ENCODE results near the gene HLA-DQA2.

GRCh38 chr6:32792901-32793435, 51.8 kb downstream of the HLA-DQA2 start:
- TF ChIP-seq POLR2A (IDR thresholded peaks at IDR 0.05; ENCODE audit: low read depth, low read length), result no peak
- no peak for TF ChIP-seq POLR2AphosphoS5 (IDR thresholded peaks at IDR 0.05; ENCODE audit: low read depth, low read length)

All from GM12892 (cell line).